GM04504 (cell line): ENCODE data around the gene CLDND2.
"Not testable (repeated sequence)": the region's sequence is repeated elsewhere in the genome, so short reads cannot be mapped to it uniquely, and the experiment has no call there.

Source experiments
- DNase-seq: peaks from one replicate; pipeline ENCODE4 v3.0.0-alpha.2; 2012; ENCODE audit warnings: low read depth

The CLDND2 gene, protein sequence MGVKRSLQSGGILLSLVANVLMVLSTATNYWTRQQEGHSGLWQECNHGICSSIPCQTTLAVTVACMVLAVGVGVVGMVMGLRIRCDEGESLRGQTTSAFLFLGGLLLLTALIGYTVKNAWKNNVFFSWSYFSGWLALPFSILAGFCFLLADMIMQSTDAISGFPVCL

DNA sequence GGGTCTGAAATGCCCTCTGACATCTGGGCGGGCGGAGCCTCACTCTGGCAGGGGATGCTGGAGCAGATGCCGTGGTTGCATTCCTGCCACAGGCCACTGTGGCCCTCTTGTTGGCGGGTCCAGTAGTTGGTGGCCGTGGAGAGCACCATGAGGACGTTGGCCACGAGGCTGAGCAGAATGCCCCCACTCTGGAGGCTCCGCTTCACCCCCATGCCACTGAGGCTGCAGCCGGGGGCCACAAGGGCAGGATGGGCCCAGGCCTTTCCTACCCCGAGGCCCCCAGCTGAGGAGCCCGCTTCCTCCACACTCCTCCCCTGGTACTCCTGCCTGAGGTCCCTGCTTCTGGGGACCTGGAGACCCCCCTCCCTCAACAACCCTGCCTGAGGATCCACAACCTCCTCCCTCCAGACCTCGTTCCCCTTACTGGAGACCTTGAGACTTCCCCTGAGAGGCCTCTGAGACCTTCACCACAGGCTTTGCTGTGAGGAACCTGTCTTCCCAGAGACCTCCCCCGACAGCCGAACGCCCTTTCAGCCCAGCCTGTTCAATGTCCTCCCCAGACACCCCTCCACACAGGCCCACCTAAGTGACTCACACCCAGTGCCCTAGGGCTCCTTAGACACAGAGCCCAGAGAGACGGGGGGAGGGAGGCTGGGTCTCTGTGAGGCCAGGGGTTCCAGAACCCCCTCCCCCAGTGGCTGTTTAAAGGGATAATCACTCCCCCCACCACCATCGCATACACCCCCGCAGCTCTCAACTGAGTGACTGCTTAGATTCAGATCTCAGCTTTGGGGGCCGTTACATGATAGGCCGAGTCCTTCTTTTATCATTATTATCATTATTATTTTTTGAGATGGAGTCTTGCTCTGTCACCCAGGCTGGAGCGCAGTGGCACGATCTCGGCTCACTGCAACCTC lies at the start of gene CLDND2:
Gene CLDND2 (minus strand): TSS at position 638 of the 917 bp plus-strand sequence. CDS start 426 bp downstream, at position 212.
- no peak for DNase-seq

DNA sequence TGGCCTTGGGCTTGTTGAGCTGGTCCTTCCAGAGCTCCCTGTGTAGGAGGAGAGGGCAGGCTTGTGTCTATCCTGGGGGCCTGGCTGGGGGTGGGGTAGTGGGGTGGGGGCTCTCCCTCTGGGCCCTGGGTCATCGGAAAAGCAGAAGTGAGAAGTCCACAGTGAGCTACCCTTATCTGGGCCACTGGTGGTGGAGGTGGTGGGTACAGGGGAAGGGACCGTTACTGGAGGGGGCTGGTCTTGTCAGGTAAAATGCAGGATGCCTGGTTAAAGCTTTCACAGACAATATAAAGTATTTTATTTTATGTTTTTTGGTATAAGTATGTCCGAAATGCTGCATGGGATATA lies 49.0 kb upstream of the CLDND2 start:
- DNase-seq = no peak

DNA sequence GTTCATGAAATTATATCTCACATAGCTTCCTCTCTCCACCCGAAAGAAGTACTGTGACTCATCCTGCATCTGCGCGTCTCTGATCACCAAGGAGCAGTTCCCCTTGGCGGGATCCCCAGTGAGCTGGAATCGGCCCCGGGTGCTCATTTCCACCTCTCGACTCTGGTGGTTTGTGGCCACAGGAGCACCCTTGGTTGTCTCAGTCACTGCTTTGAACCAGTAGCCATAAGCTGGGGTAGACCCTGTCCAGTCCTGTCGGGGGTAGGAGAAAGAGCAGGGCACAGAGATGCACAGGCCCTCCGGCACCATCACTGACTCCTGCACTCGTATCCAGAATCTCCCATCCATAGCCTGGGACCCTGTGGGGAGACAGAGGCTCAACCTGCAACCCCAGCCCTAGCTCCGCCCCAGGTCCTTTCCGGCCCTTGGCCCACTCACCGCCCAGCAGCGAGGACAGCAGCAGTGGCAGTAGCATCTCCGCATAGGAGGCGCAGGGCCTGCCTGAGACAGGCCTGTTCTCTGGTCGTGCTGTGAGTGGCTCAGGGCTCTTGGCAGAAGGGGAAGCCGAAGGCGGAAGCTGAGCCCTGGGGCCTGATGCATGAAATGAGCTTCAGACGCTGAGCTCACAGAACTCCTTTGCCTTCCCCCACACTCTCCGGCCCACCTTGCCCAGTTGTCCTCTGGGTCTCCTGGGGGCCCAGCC lies 48.5 kb upstream of the CLDND2 start, which contains the start of gene SIGLEC10:
Gene SIGLEC10 (minus strand): TSS at position 536 of the 703 bp plus-strand sequence. CDS start 61 bp downstream, at position 475.
- DNase-seq = no peak

DNA sequence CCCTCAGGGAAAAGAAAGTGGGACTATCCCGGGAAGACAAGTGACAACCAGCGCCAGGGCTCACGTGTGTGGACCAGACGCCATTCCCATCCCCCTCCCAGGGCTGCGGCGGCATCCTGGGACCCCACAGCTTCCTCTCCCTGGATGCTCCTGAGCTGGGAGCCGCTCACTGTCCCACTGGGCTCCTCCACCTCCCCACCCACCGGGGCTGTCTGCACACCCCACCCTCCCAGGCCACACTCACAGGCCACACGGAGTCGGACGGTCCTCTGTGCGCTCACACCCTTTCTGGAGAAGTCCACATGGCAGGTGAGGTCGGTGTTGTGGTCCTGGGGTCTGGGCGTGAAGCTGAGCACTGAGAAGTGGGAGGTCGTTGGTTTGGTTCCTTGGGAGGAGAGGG lies 47.6 kb upstream of the CLDND2 start:
- DNase-seq = not testable (repeated sequence)

DNA sequence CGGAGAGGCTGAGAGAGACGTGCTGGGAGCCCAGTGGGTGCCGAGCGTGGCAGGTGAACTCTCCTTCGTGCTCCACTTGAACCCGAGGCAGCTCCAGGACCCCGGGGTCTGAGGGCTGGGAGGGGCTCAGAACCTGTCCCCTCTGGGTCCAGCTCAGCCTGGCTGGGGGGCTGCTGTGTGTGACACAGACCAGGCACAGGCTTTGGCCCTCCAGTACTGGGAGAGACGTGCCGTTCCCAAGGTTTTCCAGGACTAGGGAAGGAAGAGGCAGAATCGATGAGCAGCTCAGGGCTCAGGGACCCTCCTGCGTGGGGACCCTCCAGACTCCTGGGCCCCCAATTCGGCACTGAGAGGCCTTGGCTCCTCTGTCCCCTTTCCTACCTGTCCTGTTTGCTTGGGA lies 46.4 kb upstream of the CLDND2 start:
- DNase-seq = no peak

DNA sequence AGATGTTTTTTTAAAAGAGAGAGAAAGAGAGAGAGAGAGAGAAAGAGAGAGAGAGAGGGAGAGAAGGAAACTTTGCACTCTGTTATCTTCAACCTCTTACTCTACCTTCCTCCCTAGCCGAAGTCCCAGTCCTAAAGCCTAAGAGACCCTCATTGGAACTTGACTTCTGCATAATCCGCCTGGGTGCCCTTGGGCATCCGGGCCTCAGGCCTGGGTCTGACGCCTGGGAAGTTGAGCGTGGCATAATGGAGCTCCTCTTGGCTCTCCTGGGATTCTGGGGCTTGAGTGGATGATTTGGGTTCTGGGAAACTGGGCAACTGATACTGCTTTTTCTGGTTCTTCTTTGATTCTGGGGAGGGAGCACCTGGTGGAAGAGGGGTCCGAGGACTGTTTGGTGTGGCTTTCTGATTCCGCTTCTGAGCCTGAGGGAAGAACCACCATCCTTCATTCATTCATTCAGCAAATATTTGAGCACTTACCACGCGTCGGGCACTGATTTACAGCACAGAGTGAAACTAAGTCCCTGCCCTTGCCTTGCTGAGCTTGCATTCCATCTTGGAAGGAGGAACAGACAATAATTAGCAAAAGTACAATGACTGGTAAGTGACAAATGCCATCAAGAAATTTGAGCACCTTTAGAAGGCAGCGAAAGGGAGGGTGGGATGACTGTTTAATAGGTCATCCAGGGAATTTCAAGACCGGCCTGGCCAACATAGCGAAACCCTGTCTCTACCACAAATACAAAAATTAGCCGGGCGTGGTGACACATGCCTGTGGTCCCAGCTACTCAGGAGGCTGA lies 42.3 kb upstream of the CLDND2 start:
- no peak for DNase-seq

DNA sequence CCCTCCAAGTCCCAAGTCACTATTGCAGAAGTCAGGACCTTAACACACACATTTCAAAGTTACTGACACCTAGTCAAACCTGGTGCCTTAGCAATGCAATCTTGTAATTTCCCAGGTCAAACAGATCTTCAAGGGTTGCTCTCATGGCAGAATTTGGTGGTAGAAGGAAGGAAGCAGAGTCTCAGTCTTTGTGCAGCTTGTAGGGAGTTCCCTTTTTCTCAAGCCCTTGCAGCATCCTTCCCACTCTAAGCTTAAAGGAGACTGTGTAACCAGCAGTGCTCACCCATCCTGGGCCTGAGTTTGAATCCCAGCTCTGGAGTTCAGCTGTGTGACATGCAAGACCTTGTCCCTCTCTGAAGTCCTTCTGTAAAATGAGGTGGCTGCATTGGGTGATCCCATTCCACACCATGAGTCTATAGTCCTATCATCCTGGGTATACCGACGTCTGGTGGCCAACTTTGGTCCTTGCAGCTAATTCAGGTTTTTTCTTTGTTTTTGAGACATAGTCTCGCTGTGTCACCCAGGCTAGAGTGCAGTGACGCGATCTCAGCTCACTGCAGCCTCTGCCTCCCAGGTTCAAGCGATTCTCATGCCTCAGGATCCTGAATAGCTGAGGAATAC lies 38.8 kb upstream of the CLDND2 start:
- DNase-seq = no peak

DNA sequence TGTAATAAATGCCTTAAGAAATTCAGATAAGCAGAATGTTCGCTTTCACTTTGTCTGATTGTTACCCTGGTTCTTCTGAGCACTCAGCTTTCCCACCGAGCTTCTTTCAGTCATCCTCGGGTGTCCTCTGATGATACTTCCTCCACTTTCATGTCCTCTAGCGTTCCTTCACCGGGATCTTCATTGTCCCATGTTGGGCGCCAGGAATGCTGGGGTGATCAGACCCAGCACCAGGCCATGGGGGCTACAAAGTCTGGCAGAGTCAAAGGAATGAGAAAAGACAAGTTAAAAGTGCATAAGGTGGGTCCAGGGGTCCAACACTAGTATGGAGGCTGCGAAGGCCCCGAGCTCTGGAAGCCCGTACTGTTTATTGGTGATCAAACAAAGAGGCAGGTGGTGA lies 33.3 kb upstream of the CLDND2 start:
- no peak for DNase-seq

DNA sequence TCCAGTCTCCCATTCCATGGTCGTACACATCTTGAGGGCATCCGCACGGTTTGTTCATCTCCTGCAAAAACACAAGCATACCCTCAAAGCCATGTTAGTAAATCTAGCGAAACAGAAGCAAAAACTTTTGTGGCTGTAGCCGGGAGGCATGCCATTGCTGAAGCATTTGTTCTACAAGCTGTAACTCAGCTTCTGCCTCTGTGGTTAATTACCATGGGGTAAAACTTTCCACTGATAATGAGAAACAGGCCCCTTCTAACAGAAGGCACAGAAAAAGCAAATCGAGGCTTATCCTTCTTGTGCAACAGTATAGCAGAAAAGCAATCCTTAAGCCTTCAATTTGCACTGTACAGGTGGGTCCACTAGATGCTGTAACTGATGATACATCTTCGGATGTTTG lies 31.1 kb upstream of the CLDND2 start:
- not testable (repeated sequence) for DNase-seq

DNA sequence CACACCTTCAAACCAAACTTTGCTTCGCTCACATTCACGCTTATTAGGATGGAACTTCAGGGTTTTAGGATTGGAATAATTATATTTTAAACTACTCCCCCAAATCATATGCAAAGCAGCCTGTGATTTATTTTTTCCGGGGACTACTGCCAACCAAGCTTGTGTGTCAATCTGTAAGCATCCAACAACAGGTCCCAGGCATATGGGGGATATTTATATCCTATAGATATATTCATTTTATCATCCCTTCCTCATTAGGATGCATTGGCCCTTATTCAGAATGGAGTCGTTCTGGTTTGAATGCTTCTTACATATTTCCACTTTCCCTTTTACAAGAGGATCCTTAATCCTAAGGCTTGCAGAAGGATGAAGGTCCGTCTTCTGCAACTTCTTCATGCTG lies 30.4 kb upstream of the CLDND2 start:
- DNase-seq = no peak

DNA sequence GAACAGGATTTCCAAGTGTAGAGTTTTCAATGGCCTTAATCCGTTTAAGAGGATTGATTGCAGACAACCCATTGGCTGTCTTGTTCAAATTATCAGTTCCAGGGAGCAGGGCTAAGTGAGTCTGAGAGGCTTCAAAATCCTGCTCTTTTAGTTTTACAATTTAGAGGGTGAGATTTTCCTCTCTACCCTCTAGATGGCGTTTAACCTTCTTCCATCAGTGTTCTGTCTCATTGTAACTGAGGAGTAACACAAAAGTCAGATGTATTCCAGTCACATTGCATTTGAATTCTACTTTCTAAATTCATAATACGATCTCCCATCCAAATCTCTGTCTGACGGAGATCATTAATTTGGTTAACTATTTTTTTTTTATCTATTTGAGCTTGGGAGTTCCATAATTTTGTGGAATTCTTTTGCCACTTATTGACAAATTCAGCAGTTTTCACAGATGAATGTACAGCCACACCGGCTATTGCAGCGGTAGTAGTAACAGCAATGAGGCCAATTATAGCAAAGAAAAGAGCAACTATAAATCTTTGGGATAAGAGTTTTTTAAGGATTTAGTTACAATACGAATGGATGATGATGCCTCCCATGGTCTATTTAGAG lies 29.4 kb upstream of the CLDND2 start:
- DNase-seq = no peak

DNA sequence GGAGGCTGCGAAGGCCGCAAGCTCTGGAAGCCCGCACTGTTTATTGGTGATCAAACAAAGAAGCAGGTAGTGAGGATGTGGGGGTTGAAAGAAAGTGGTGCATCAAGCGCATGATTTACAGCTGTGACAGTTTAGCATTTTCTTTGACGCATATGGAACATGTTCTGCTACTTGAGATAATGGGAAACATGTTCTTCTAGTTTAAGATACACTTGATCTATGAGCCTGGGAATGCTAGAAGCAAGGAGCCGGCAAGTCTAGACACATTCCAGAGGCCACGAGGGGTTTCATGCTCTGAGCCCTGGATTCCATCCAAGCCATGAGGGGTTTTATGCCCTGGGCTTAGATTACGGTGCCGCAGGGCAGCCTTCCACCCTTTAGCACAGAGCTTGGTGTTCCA lies 28.6 kb upstream of the CLDND2 start:
- DNase-seq = not testable (repeated sequence)

DNA sequence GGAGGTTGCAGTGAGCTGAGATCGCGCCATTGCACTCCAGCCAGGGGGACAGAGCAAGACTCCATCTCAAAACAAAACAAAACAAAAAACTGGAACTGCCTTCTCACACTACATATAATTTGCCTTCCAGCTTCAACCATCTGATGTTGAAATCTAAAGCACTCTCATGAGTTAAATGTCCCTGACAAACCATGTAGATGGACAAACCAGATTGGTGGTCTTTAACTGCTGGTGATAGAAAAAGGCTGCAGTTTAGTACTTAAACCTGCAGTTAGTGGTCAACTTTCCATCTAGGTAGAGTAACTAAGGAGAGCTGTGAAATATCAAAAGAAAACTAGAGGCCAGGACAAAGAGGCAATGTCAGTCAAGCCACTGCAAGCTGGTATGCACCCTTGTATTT lies 27.4 kb upstream of the CLDND2 start:
- DNase-seq = no peak

DNA sequence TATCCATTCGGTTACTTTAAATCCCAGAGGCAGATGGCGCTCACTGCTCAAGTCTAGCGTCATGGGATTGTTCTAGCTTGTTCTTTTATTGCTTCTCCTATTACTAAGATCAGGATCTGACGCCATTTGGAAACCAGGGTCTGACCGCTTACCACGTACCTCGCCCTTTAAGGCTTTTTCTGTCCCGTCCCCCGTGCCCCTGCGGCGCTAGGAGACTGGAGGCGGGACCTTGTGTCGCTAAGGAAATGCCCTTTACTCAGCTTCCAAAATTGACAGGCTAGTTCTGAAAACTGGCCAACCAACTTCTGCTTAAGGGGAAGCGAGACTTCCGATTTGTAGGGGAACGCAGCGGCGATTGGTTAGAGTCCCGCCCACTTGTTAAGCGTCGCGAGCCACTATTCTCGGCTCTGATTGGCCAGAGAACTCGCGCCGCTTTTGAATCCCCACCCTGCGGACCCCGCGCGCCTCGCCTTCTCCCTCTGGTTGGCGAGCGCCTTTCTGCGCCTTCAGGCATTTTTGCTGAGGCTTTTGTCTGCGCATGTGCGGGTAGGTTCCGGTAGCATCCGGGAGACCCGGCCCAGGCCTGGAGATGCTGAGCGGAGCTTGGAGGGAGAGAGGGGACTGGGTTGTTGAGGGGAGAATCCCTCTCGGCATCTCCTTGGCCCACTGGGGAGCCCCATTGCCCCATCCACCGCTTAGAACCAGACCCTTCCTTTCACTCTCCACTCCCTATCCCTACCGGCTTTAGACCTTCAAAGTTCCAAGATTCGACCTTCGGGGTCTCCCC lies 25.4 kb upstream of the CLDND2 start:
- peak; percentile 97 for DNase-seq

DNA sequence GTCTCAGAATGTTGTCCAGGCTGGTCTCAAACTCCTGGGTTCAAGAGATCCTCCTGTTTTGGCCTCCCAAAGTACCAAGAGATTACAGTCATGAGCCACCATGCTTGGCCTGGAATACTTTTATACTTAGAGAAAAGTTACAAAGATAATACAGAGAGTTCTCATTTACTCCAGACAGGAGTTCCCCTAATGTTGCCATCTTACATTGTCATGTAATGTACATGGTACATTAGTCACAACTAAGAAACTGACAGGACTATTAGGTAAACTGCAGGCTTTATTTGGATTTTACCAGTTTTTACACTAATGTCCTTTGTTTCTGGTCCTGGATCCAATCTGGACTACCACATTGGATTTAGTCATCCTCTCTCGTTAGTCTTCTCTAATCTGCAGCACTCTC lies 23.9 kb upstream of the CLDND2 start:
- DNase-seq = no peak

DNA sequence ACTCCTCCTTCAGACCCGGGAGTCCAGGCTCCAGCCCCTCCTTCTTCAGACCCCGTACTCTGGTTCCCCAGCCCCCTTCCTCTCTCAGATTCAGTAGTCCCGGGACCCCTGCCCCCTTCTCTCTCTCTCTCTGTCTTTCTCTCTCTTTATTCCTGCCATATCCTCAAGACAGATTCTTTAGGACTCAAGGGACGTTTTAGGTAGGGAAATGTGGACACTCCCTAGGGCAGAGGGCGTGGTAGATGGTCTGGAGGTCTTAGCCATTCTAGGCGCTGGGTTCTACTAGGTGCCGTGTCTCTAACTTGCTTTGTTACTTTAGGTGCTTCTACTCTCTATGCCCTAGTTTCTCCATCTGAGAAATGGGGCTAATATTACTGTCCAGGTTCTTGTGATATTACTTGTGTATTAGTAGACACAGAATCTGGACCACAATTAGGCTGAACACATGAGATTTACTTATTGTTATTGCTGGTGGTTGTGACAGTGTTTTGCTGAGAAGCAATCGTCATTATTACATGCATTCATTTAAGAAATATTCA lies 22.3 kb upstream of the CLDND2 start:
- no peak for DNase-seq

DNA sequence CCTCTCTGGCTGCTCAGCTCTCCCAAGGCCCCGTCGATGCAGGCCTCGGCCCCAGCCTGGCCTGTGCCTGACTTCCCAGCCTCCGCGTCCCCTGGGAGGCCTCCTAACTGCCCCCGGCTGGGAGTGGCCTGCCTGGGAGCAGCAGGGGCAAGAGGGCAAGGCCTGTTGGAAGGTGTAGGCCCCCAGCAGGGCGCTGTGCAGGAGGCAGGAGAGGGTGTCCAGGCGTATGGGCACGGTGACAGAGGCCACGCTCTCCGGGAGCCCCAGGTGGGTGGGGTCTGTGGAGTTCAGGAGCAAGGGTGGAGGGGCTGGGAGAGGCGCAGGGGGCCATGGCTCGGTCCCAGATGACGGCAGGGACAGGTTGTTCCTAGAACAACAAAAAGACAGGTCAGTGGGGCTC lies 20.3 kb upstream of the CLDND2 start:
- DNase-seq = no peak

DNA sequence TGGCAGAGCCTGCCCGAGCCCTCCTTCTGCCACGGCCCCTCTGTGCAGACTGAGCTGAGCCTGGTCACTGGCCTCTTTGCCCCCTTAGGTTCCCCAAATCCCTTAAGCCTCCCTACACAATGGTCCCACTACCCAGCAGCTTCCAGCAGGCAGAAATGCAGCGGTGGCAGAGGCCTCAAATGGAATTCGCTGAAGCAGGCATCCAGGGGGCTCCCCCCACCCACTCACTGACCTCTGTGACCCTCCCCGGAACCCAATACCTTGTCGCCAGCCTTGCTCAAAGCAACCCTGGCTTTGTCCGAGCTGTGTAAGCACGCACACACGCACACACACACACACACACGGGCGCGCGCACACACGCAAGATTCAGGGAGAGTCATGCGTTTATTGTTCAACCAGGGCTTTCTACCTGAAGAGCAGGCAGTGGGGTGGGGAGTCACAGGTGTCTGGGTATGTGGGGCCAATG lies 19.2 kb upstream of the CLDND2 start, which contains the start of gene LIM2:
Gene LIM2 (minus strand): TSS at position 51 of the 466 bp plus-strand sequence. CDS start 531 bp downstream, outside the sequence.
- DNase-seq = no peak

DNA sequence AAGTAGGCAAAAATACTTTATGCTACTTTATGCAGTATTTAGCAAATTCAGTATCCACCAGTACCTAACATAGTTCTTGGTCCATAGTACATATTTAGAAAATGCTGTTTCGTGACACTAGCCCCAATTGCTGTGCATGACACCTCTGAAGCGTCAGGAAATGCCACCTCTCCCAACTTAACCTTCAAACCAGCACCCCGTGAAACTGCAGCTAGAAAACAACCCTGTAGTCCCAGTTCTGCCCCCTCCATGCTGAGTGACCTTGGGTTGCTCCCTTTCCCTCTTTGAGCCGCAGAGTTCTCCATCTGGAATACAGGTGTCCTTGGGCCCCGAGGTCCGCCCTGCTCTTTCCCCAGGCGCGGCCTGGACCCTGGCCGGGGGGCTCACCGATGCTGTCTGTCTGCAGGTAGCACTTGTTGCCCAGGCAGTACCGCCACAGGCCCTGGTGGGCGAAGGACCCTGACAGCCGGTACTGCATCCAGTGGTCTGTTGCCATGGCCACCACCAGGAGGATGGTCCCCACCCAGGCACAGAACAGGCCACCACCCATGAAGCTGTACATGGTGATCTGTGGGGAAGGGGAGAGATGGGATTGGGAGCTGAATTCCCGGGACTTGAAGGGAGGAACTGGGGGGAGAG lies 18.2 kb upstream of the CLDND2 start:
- no peak for DNase-seq
